HUES48 (cell line): ENCODE results near the gene BMP8B.
"Not testable (repeated sequence)": the region's sequence is repeated elsewhere in the genome, so short reads cannot be mapped to it uniquely, and the experiment has no call there.

Experiments used
- H3K27ac ChIP-seq: one replicate; pipeline ENCODE4 v1.7.0; 2013; ENCODE audit warnings: low read depth, low read length, inconsistent platforms
- H3K27me3 ChIP-seq: 2 replicates; pipeline ENCODE4 v1.6.1; 2013; ENCODE audit warnings: mild to moderate bottlenecking, low read length; ENCODE audit not compliant: control insufficient read depth, insufficient read depth
- H3K36me3 ChIP-seq: 2 replicates; pipeline ENCODE4 v1.6.1; 2013; ENCODE audit warnings: low read length; ENCODE audit not compliant: control insufficient read depth, insufficient read depth
- H3K4me1 ChIP-seq: 2 replicates; pipeline ENCODE4 v1.6.1; 2013; ENCODE audit warnings: mild to moderate bottlenecking, low read length; ENCODE audit not compliant: control insufficient read depth, insufficient read depth
- H3K4me3 ChIP-seq: 2 replicates; pipeline ENCODE4 v1.5.1; 2013; ENCODE audit warnings: mild to moderate bottlenecking, low read depth, low read length
- H3K9ac ChIP-seq: 2 replicates; pipeline ENCODE4 v1.6.1; 2013; ENCODE audit warnings: mild to moderate bottlenecking, low read depth, low read length, moderate library complexity
- H3K9me3 ChIP-seq: 2 replicates; pipeline ENCODE4 v1.6.1; 2013; ENCODE audit warnings: low read length; ENCODE audit not compliant: control insufficient read depth, insufficient read depth

BMP8B gene

DNA sequence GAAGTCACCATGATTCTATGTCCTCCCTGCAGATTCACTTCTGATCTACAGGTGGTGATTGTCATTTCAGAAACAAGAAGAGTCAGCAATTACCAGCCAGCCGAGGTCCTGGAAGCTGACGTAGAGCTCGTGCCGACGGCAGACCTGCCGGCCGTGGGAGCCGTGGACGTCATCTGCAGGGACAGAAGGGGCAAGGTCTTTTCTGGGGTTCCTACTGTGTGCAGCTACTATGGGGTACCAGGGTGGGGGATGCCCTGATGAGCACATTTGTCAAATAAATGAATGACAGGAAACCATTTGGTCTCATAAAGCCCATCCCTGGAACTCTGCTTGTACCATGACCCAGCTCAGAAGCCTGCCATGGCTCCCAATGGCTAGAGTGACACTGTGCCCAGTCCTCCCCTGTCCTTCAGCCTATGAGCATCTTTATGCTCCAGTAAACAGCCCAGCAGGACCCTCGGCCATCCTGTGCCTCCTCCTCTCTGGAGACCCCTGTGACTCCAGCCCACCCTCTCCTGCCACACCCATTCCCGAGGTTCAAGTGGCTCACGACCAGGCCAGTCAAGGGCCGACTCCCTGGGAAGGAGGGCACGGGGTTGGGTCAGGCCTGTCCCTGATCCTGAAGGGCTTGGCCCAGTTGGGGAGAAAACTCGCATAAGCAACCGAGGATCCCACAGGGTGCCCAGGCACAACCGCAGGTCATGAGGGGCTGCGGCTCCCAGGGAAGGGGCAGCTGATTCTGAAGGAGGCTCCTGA lies 24.9 kb downstream of the BMP8B start:
- H3K9ac ChIP-seq, H3K4me3 ChIP-seq, H3K9me3 ChIP-seq, H3K27me3 ChIP-seq, H3K4me1 ChIP-seq, H3K36me3 ChIP-seq, H3K27ac ChIP-seq: not testable (repeated sequence)

DNA sequence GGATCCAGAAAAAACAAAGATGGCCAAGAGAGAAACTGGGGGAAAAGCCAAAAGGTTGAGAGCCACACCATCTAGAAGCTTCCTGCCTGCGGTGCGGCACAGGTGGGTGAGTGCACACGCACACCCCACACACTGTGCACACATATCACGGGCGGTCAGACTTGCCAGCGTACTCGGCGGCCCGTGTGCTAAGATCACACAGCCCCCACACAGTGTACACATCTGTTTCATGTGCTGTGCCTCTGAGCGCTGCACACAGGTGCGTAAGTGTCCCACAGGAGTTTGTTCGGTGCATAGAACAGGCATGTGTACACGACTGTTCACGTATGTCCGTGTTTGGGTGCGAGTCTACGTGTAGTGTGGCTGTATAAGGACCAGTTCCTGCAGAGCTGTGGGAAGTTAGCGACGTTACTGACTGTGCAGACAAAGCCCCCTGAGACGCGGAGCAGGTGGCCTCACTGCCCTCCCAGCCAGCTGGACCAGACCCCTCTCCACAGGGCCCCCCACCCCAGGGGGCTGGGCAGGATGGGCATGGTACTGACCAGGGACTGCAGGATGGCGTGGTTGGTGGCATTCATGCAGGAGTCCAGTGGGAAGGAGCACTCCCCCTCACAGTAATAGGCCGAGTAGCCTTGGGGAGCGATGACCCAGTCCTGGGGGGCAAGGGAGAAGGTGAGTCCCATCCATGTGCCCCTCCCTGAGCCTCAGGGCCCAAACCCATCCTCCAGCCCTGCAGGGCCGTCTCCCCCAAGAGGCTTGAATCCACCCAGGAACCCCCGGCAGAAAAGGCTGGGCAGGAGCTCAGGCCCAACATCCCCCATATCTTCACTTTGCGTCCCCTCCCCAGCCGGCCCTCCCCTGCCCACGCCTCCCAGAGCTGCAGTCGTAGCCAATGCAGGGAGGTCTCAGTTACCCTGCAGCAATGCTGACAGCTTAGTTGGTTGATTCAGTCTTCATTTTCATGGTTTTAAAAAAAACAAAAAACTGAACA lies 25.8 kb downstream of the BMP8B start:
- H3K36me3 ChIP-seq: no peaks in the 10 kb centered on the region
- no peaks in the 10 kb centered on the region for H3K27me3 ChIP-seq
- no peak overlapping the region for H3K4me3 ChIP-seq
- no peaks in the 10 kb centered on the region for H3K4me1 ChIP-seq
- H3K9me3 ChIP-seq: no peaks in the 10 kb centered on the region; the same call in 1 of the 2 replicates
- no peak overlapping the region for H3K27ac ChIP-seq
- no peak overlapping the region for H3K9ac ChIP-seq

DNA sequence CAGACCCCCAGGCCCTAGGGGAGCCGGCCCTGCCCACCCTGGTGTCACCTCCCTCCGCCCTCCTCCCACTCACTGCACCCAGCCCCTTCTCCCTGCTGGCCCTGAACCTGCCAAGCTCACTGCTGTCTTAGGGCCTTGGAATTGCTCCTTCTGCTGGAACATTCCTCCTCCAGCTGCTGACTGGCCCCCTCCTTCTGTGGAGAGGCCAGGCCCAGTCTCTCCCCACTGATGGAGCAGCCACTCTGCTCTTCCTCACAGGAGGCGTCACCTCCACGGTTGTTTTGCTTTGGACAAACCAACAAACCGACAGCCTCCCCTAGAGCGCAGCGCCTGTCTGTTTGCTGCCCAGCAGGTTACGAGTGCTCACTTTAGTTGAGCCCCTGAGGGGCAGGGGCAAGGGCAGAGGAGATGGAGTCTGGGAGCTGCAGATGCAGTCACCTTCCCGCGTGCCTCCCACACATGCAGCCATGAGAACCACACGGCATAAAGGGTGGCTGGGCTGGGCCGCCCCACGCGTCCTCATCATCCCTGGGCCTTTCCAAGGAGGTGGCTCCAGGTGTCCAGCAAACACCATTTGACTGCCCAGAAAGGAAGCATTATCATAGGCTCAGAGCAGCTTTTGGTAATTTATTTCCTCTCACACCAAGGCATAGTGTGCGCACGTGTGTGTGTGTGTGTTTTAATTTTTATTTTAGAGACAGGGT lies 27.0 kb downstream of the BMP8B start:
- no peak overlapping the region for H3K9ac ChIP-seq
- H3K27me3 ChIP-seq: no peaks in the 10 kb centered on the region
- H3K4me3 ChIP-seq: no peak overlapping the region
- no peaks in the 10 kb centered on the region for H3K36me3 ChIP-seq
- no peak overlapping the region for H3K27ac ChIP-seq
- no peaks in the 10 kb centered on the region for H3K4me1 ChIP-seq
- H3K9me3 ChIP-seq: no peaks in the 10 kb centered on the region; the same call in 1 of the 2 replicates

DNA sequence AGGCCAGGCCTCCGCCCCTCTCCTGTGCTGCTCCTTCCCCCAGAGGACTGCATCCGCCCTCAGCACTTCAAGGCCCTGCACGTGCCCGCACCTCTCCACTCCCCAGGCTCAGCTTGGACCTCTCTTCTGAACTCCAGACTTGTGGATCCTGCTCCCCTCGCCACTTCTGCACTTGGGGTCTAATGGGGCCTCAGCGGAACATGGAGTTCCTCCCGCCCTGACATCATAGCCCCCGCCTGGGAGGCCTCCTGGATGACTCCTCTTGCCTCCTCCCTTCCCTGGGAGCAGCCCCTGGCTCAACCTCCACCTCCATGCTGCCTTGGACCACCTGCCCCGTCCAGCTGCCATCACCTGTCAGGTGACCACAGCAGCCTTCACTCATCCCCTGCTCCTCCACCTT lies 27.6 kb downstream of the BMP8B start:
- Histone ChIP-seq H3K27ac (no peak overlapping the region), H3K9me3 (no peaks in the 10 kb centered on the region; the same call in 1 of the 2 replicates), H3K9ac (no peak overlapping the region), H3K4me1 (no peaks in the 10 kb centered on the region), H3K36me3 (peaks cover 4% of the 10 kb centered on the region), H3K27me3 (no peaks in the 10 kb centered on the region), H3K4me3 (no peak overlapping the region)

DNA sequence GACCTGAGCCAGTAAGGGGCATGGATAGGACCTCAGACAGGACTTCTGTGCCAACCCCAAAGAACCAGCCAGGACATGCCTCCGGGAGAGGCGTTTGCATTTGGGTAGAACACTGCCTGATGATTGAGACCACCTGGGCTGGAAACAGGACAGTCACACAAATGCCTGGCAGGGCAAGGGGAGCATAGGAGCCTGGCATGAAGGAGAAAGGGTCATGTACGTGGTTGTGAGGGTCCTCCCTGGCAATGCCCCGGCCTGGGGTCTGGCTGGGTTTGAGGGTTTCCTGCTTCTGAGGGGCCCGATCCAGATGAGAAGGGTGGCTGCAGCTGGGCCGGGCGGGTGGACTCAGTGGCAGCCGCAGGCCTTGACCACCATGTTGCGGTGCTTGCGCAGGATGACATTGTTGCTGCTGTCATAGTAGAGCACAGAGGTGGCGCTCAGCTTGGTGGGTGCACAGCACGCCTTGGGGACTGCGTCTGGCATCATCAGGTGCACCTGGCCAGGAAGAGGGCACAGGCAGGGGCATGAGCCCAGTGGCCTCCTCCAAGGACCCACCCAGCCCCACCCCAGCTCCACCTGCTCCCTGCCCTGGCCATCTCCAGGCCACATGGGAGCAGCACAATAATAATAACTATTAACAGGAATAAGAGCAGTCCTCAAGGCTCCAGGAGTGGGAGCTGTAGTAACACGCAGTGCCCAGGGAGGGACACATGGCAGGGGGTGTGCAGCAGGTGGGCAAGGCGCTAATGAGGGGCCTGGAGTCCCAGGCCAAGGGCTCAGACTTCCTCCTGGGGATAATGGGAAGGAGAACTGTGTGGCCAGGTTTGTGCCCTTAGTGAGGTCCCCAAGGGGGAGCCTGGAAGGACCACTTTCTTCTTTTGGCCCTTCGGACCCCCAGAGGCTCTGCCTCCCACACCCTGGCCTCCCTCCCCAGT lies 28.3 kb downstream of the BMP8B start:
- H3K27me3 ChIP-seq: no peaks in the 10 kb centered on the region
- H3K4me3 ChIP-seq: no peak overlapping the region
- no peaks in the 10 kb centered on the region for H3K4me1 ChIP-seq
- no peak overlapping the region for H3K27ac ChIP-seq
- peaks cover 10% of the 10 kb centered on the region for H3K36me3 ChIP-seq
- H3K9me3 ChIP-seq: no peaks in the 10 kb centered on the region; the same call in 1 of the 2 replicates
- no peak overlapping the region for H3K9ac ChIP-seq

DNA sequence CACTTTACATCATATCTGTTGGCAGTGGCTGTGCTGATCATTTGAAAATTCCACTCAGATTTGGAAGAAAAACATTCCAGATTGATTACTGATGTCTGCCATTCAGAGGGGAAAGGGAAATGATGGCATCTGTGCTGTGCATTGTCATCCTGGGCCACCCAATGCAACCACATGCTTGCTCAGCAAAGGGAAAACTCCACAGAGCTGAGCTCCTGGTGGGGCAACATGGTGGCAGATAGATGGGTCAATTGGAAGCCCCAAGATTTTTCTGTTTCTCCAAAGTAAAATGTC lies 29.3 kb downstream of the BMP8B start:
- no peak overlapping the region for H3K9ac ChIP-seq
- H3K36me3 ChIP-seq: peaks cover 20% of the 10 kb centered on the region
- H3K9me3 ChIP-seq: no peaks in the 10 kb centered on the region; the same call in 1 of the 2 replicates
- no peaks in the 10 kb centered on the region for H3K4me1 ChIP-seq
- H3K27ac ChIP-seq: no peak overlapping the region
- no peaks in the 10 kb centered on the region for H3K27me3 ChIP-seq
- H3K4me3 ChIP-seq: no peak overlapping the region

DNA sequence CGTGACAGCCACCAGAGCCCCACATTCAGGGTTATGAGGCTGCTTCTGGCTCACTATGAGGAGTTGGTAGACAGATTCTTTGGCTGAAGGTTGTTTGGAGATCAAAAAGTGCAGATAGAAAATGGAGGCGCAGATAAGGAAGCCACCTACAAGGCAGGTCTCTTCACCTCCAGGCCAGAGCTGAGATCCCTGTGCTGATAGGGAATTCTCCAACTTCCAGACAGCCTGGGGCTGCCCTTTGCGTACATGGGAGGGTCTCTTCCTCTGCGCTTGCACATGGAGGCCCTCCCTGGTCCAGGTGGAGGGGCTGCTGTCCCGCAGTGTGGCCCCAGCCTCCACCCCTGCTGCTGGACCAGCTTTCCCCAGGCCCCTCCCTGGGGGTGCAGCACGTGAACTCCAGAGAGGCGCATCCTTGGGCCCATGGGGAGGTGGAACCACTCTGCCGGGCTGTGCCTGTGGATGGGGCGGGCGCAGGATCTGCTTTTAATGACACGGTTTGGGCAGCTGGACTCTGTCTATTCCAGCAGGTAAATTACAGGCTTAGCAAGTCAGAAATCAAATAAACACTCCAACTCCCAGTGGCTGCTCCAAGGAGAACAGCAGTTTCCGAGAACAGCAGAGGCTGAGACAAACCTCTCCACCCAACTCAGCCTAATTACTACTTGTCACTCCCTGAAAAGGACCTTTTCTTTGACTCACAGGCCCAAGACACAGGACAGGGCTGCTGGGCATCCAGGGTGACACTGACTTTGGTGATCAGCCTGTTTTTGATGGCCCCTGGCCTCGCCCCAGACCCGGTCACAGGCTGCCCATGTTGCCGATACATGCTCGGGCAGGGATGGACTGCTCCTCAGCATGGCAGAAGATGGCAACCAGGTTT lies 29.9 kb downstream of the BMP8B start:
- Histone ChIP-seq H3K27me3 (no peaks in the 10 kb centered on the region), H3K9ac (no peak overlapping the region), H3K4me3 (no peak overlapping the region), H3K9me3 (no peaks in the 10 kb centered on the region; the same call in 1 of the 2 replicates), H3K36me3 (peaks cover 26% of the 10 kb centered on the region), H3K4me1 (no peaks in the 10 kb centered on the region), H3K27ac (no peak overlapping the region)

DNA sequence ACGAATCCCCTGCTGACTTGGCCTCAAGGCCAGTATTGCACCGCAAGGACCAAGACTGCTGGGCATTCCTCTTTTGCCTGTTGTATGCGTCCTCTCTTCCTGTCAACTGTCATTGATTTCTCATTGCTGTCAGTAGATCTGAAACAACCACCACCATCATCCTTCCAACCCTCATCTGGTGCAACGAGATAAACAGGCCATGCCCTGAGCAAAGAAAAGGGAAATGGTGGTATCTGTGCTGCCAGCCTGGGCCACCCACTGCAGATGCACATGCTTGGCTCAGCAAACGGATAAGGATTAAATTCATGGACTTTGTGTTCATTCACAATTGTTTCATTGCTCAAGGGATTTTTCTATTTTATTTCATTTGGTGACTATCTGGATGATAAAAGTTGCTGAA lies 31.2 kb downstream of the BMP8B start:
- Histone ChIP-seq H3K4me1 (no peaks in the 10 kb centered on the region), H3K4me3 (no peak overlapping the region), H3K36me3 (peaks cover 39% of the 10 kb centered on the region), H3K27ac (no peak overlapping the region), H3K9ac (no peak overlapping the region), H3K27me3 (no peaks in the 10 kb centered on the region), H3K9me3 (no peaks in the 10 kb centered on the region; the same call in 1 of the 2 replicates)

DNA sequence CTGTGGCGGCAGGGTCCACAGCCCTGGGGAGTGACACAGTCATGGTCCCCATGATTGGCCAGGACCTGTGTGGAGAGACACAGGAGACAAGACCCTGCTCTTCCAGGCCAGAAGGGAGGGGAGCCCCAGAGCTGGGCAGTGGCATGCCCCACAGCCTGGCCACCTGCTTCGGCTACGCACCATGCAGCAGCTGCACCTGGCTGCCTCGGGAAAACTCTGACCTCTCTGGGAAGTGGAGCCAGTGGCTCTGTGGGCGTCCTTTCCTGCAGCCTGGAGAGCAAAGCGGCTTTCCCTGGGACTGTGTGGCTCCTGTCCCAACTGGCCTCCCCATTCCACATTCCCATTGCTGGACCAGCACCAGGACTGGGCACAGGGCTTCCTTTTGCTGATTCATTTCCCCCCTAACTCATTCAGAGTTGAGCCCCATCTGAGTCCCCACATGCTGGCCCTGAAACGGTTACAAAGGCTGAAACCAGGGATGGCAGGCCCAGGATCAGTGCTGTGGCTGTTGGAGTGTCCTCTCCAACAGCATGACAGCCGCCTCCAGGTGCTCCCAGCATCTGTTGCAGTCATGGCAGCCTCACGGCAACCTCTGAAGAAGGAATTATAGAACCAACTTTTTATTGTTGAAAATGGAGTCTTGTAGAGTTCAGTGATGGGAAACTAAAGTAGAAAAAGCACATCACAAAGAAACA lies 32.6 kb downstream of the BMP8B start:
- H3K4me3 ChIP-seq: no peak overlapping the region
- no peak overlapping the region for H3K9ac ChIP-seq
- no peaks in the 10 kb centered on the region for H3K4me1 ChIP-seq
- no peaks in the 10 kb centered on the region; the same call in 1 of the 2 replicates for H3K9me3 ChIP-seq
- no peaks in the 10 kb centered on the region for H3K27me3 ChIP-seq
- H3K27ac ChIP-seq: no peak overlapping the region
- peaks cover 53% of the 10 kb centered on the region for H3K36me3 ChIP-seq
